ENCODE data around the gene ARF5.

- TF ChIP-seq CTCF (IDR thresholded peaks at IDR 0.05): no peak
- TF ChIP-seq POLR2A (IDR thresholded peaks at IDR 0.05): no peak
Measured at GRCh38 chr7:127566242-127566641, 22.0 kb upstream of the ARF5 start.
